Fibroblast of lung (primary cell): ENCODE measurements around the gene GSTT4. TPM values are rescaled to one million over a fixed set of nuclear protein-coding genes. Genes with fewer than 3 reads are reported as not detected.
"Not testable (repeated sequence)": the region's sequence is repeated elsewhere in the genome, so short reads cannot be mapped to it uniquely, and the experiment has no call there.

Experiments
- DNase-seq, 2 donors: peaks; one replicate each; pipeline versions ENCODE4 v3.0.0 to v3.0.0-alpha.2; 2010; ENCODE audit warnings: low read depth in 2 of 2
- H2AFZ ChIP-seq: 2 replicates; pipeline ENCODE4 v1.5.1; 2012; ENCODE audit warnings: low read length, control low read depth, inconsistent platforms
- H3K27ac ChIP-seq: 2 replicates; pipeline ENCODE4 v1.5.1; 2011; ENCODE audit warnings: low read length, control low read depth; ENCODE audit not compliant: insufficient read depth
- H3K27me3 ChIP-seq: 2 replicates; pipeline ENCODE4 v1.5.1; 2011; ENCODE audit warnings: mild to moderate bottlenecking, low read length; ENCODE audit not compliant: control insufficient read depth, insufficient read depth
- H3K36me3 ChIP-seq: 2 replicates; pipeline ENCODE4 v1.5.1; 2011; ENCODE audit warnings: low read length; ENCODE audit not compliant: control insufficient read depth, insufficient read depth
- H3K4me1 ChIP-seq: 2 replicates; pipeline ENCODE4 v1.5.1; 2011; ENCODE audit warnings: low read length; ENCODE audit not compliant: control insufficient read depth, insufficient read depth; ENCODE audit errors: extremely low read depth
- H3K4me2 ChIP-seq: 2 replicates; pipeline ENCODE4 v1.5.1; 2011; ENCODE audit warnings: low read length, control low read depth; ENCODE audit not compliant: insufficient read depth; ENCODE audit errors: extremely low read depth
- H3K4me3 ChIP-seq, 4 experiments: fragments of 200-600 bp in 1 of 4; sonication (generic) in 1 of 4; replicated peaks in 1 of 4; 2 replicates each; pipeline ENCODE4 v1.5.1; 2011 to 2016; ENCODE audit warnings: low read length in 4 of 4, low read depth in 3 of 4, mild to moderate bottlenecking in 3 of 4, control low read depth in 2 of 4, inconsistent platforms in 1 of 4, mixed read lengths in 1 of 4; ENCODE audit not compliant: insufficient read depth in 1 of 4; ENCODE audit errors: control extremely low read depth in 1 of 4
- H3K79me2 ChIP-seq: 2 replicates; pipeline ENCODE4 v1.5.1; 2012; ENCODE audit warnings: mild to moderate bottlenecking, low read length, inconsistent platforms; ENCODE audit not compliant: control insufficient read depth, insufficient read depth
- H3K9ac ChIP-seq: 2 replicates; pipeline ENCODE4 v1.5.1; 2011; ENCODE audit warnings: mild to moderate bottlenecking, low read length, control low read depth; ENCODE audit not compliant: insufficient read depth
- H3K9me3 ChIP-seq: 2 replicates; pipeline ENCODE4 v1.5.1; 2012; ENCODE audit warnings: low read depth, low read length; ENCODE audit not compliant: control insufficient read depth, insufficient read depth
- H4K20me1 ChIP-seq: 2 replicates; pipeline ENCODE4 v1.5.1; 2011; ENCODE audit warnings: low read length; ENCODE audit not compliant: control insufficient read depth, insufficient read depth; ENCODE audit errors: extremely low read depth
- CTCF ChIP-seq, 2 donors: IDR thresholded peaks in 1 of 2; conservative IDR thresholded peaks in 1 of 2; 1 replicate in 1 of 2; 2 replicates in 1 of 2; pipeline ENCODE4 v1.5.1; 2011 to 2012; ENCODE audit warnings: low read length in 2 of 2, control low read depth in 1 of 2, inconsistent platforms in 1 of 2, low read depth in 1 of 2, mild to moderate bottlenecking in 1 of 2
- EZH2 ChIP-seq: IDR thresholded peaks from 2 replicates; pipeline ENCODE4 v1.5.1; 2012; ENCODE audit warnings: low read length, control low read depth, mild to moderate bottlenecking; ENCODE audit errors: missing control alignments
- polyA plus RNA-seq, 2 donors: library from polyadenylated mRNA; depleted of rRNA in 1 of 2; stranded (reverse) in 1 of 2; unstranded in 1 of 2; fragments of >200 nt; gene quantifications; 2 replicates each; pipeline ENCODE4 v1.2.1, GENCODE V29; 2011 to 2012; ENCODE audit warnings: missing spikeins in 1 of 2
- total RNA-seq: library from RNA; depleted of rRNA; stranded (reverse); fragments of >200 nt; gene quantifications from 2 replicates; pipeline ENCODE4 v1.2.1, GENCODE V29; 2014

The GSTT4 gene
- total and polyA plus RNA-seq, 2 donors (not counting 1 experiment from before 2014, with no cell fraction given), result not detected

DNA sequence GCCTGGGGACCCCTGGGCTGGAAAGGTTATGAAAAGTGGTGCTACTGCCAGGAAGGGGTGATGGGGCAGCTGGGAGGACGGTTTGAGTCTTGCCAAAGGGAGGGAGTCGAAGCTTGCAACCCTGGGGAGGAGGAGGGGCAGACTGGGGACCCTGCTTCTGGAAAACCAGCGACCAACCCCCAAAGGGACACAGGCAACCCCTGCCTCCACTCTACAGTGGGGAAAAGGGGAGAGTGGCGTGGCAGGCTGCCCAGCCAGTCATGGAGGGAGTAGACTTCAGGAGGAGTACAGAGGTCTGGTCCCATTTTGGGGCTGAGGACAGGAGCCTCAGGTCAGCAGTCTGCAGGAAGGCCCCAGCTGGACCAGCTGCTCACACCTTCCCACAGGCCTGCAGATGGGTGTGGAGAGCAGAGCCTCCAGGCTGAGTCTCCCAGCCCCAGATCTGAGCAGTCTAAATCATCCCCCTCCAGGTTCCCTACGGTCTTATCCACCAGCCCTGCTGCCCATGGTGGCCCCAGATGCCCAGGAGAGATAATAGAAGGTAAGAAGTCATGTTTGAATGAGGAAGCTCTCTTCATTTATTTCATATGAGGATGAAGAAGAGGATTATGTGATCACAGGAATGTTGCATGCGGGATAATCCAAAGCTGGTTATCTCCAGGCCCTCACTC is 34.3 kb downstream of the GSTT4 start:
- no peaks in the 10 kb centered on the region for H3K4me1 ChIP-seq
- H3K9ac ChIP-seq, result no peak overlapping the region
- no peaks in the 10 kb centered on the region for H3K9me3 ChIP-seq
- H3K4me3 ChIP-seq, result no peak overlapping the region
- H4K20me1 ChIP-seq, result no peaks in the 10 kb centered on the region
- H3K79me2 ChIP-seq, result peaks cover 12% of the 10 kb centered on the region
- no peak overlapping the region for H2AFZ ChIP-seq
- no peak for TF ChIP-seq CTCF (conservative IDR thresholded peaks at IDR 0.05 in 1 of 2, IDR thresholded peaks at IDR 0.05 in 1 of 2; ENCODE audit: low read depth in 1 of 2, low read length in 2 of 2)
- TF ChIP-seq EZH2, result no peak
- peaks cover 9% of the 10 kb centered on the region for H3K36me3 ChIP-seq
- no peak overlapping the region for H3K27ac ChIP-seq
- no peak for DNase-seq
- H3K27me3 ChIP-seq, result no peaks in the 10 kb centered on the region
- H3K4me2 ChIP-seq, result no peak overlapping the region

GRCh38 chr22:23970201-23970641 is 35.0 kb downstream of the GSTT4 start:
- Histone ChIP-seq H3K4me3 (no peak overlapping the region), H3K27ac (no peak overlapping the region), H3K9me3 (no peaks in the 10 kb centered on the region), H2AFZ (no peak overlapping the region), H4K20me1 (no peaks in the 10 kb centered on the region), H3K36me3 (peaks cover 9% of the 10 kb centered on the region), H3K9ac (no peak overlapping the region), H3K27me3 (no peaks in the 10 kb centered on the region), H3K4me1 (no peaks in the 10 kb centered on the region), H3K4me2 (no peak overlapping the region), H3K79me2 (peaks cover 12% of the 10 kb centered on the region)
- TF ChIP-seq CTCF (conservative IDR thresholded peaks at IDR 0.05 in 1 of 2, IDR thresholded peaks at IDR 0.05 in 1 of 2; ENCODE audit: low read depth in 1 of 2, low read length in 2 of 2), result no peak
- TF ChIP-seq EZH2, result no peak
- no peak for DNase-seq

DNA sequence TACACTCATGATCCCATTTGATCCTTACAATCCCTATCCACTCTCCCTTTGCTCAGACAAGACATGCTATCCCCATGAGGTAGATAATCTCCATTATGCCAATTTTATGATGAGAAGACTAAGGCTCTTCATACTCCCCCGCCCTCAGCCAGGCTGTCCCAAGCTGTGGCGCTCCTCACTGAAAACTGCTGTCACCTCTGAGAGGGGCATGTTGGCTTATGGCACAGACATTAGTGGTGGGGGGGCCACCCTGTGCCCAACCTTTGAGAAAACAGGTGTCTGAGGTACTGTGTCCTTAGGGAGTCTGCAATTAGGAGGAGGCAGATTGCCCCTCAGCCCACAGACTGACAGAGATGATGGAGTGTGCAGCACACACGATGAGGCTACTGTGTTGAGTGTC is 36.2 kb downstream of the GSTT4 start:
- H4K20me1 ChIP-seq, result no peaks in the 10 kb centered on the region
- no peaks in the 10 kb centered on the region for H3K9me3 ChIP-seq
- H3K27me3 ChIP-seq, result no peaks in the 10 kb centered on the region
- H3K4me3 ChIP-seq, result no peak overlapping the region
- no peaks in the 10 kb centered on the region for H3K4me1 ChIP-seq
- H3K27ac ChIP-seq, result no peak overlapping the region
- peaks cover 9% of the 10 kb centered on the region for H3K36me3 ChIP-seq
- no peak for TF ChIP-seq EZH2
- no peak for TF ChIP-seq CTCF (conservative IDR thresholded peaks at IDR 0.05 in 1 of 2, IDR thresholded peaks at IDR 0.05 in 1 of 2; ENCODE audit: low read depth in 1 of 2, low read length in 2 of 2)
- no peak overlapping the region for H2AFZ ChIP-seq
- no peak for DNase-seq
- no peak overlapping the region for H3K4me2 ChIP-seq
- H3K79me2 ChIP-seq, result peaks cover 12% of the 10 kb centered on the region
- no peak overlapping the region for H3K9ac ChIP-seq

DNA sequence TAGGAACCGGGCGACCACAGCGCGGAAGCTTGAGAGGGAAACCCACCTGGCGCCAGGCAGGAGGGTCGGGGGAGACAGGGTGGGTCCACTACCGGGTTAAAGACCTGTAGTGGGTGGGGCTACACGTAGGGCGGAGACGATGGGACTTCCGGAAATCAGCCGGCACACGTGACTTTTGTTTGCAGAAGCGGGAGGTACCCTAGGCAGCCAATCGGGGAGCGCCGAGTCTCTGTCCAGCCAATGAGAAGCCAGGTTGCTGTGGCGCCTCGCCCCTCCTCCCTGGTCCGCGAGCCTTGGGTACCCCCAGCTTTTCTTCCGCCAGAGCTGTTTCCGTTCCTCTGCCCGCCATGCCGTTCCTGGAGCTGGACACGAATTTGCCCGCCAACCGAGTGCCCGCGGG is 38.7 kb downstream of the GSTT4 start, which contains the start of gene DDTL:
Gene DDTL (plus strand): TSS at position 321 of the 400 bp plus-strand sequence. CDS start 27 bp downstream, at position 348.
- H3K36me3 ChIP-seq, H3K27ac ChIP-seq, H3K27me3 ChIP-seq, H3K79me2 ChIP-seq, H3K9ac ChIP-seq, DNase-seq, H3K4me2 ChIP-seq, H3K4me3 ChIP-seq, H2AFZ ChIP-seq, H3K9me3 ChIP-seq, H4K20me1 ChIP-seq, H3K4me1 ChIP-seq: not testable (repeated sequence)

DNA sequence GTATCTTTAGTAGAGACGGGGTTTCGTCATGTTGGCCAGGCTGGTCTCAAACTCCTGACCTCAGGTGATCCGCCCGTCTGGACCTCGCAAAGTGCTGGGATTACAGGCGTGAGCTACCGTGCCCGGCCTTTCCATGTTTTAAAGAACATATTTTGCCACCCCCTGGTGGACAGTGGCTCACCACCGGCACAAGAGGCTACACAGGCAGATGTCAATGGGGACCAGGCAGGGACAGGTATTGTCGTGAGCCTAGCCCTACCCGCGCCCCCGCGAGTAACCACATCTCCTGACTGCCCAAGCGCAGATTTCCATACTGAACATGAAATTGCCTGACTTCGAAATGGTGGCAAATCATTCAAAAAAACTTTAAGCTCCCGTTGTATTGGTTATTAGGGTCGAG is 39.2 kb downstream of the GSTT4 start:
- H2AFZ ChIP-seq, H4K20me1 ChIP-seq: not testable (repeated sequence)

More for the DNA sequence above, 39.2 kb downstream of the GSTT4 start:
- not testable (repeated sequence) for H3K79me2 ChIP-seq, H3K27ac ChIP-seq, DNase-seq, H3K4me3 ChIP-seq, H3K36me3 ChIP-seq, H3K9me3 ChIP-seq, H3K9ac ChIP-seq, H3K27me3 ChIP-seq, H3K4me2 ChIP-seq, H3K4me1 ChIP-seq
